ENCODE measurements around the gene OSBPL6. TPM values are rescaled to one million over a fixed set of nuclear protein-coding genes. Genes with fewer than 3 reads are reported as not detected.

OSBPL6 gene
- total and polyA plus RNA-seq, 2 experiments from 2014 or later, result 0.60 to 1.8 TPM

GRCh38 chr2:178363252-178363651 is 168.9 kb downstream of the OSBPL6 start:
- no peaks in the 10 kb centered on the region for H3K27me3 ChIP-seq
- H3K9me3 ChIP-seq (ENCODE audit: low read depth), result no peaks in the 10 kb centered on the region
- no peaks in the 10 kb centered on the region for H3K4me1 ChIP-seq (ENCODE audit: low read depth)
- H3K4me3 ChIP-seq, result no peak overlapping the region
- no peak overlapping the region for H3K27ac ChIP-seq
- DNase-seq (ENCODE audit: low read depth in 1 of 2, low spot score in 1 of 2), result peak in 1 of 2 donors; percentile 58
- TF ChIP-seq CTCF (IDR thresholded peaks at IDR 0.05; ENCODE audit: low read depth, low read length), result no peak
- no peaks in the 10 kb centered on the region for H3K36me3 ChIP-seq

GRCh38 chr2:178365116-178365515 is 170.8 kb downstream of the OSBPL6 start:
- no peak overlapping the region for H3K27ac ChIP-seq
- H3K4me3 ChIP-seq, result no peak overlapping the region
- H3K36me3 ChIP-seq, result no peaks in the 10 kb centered on the region
- H3K4me1 ChIP-seq (ENCODE audit: low read depth), result no peaks in the 10 kb centered on the region
- H3K9me3 ChIP-seq (ENCODE audit: low read depth), result no peaks in the 10 kb centered on the region
- DNase-seq (ENCODE audit: low read depth in 1 of 2, low spot score in 1 of 2), result no peak
- H3K27me3 ChIP-seq, result no peaks in the 10 kb centered on the region
- TF ChIP-seq CTCF (IDR thresholded peaks at IDR 0.05; ENCODE audit: low read depth, low read length), result no peak

- TF ChIP-seq CTCF (IDR thresholded peaks at IDR 0.05; ENCODE audit: low read depth, low read length), result no peak
- no peaks in the 10 kb centered on the region for H3K27me3 ChIP-seq
- H3K4me3 ChIP-seq, result no peak overlapping the region
- no peaks in the 10 kb centered on the region for H3K9me3 ChIP-seq (ENCODE audit: low read depth)
- no peak for DNase-seq (ENCODE audit: low read depth in 1 of 2, low spot score in 1 of 2)
- H3K27ac ChIP-seq, result no peak overlapping the region
- H3K36me3 ChIP-seq, result no peaks in the 10 kb centered on the region
- no peaks in the 10 kb centered on the region for H3K4me1 ChIP-seq (ENCODE audit: low read depth)
Observed at GRCh38 chr2:178366412-178366811, 172.1 kb downstream of the OSBPL6 start.

DNA sequence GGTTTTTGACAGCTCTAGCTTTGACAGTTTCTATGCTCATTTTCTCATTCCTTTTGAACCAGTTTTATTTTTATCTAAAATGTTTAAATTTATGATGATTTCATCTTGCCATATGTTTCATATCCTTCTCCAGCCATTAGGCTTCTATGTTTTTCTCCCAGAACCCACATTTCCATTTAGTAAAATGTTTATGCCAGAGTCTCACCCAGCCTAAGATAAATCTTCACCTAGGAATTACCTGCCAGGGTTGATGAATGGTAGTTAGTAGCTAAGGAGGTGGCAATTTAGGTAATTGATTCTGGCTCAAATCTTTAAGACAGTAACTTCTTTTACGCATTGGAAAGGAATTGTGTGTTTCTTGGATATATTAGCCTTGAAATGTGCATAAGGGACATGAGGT is 173.0 kb downstream of the OSBPL6 start:
- Histone ChIP-seq H3K4me1 (ENCODE audit: low read depth) (no peaks in the 10 kb centered on the region), H3K27ac (no peak overlapping the region), H3K9me3 (ENCODE audit: low read depth) (no peaks in the 10 kb centered on the region), H3K36me3 (no peaks in the 10 kb centered on the region), H3K27me3 (no peaks in the 10 kb centered on the region), H3K4me3 (no peak overlapping the region)
- DNase-seq (ENCODE audit: low read depth in 1 of 2, low spot score in 1 of 2), result no peak
- TF ChIP-seq CTCF (IDR thresholded peaks at IDR 0.05; ENCODE audit: low read depth, low read length), result no peak

DNA sequence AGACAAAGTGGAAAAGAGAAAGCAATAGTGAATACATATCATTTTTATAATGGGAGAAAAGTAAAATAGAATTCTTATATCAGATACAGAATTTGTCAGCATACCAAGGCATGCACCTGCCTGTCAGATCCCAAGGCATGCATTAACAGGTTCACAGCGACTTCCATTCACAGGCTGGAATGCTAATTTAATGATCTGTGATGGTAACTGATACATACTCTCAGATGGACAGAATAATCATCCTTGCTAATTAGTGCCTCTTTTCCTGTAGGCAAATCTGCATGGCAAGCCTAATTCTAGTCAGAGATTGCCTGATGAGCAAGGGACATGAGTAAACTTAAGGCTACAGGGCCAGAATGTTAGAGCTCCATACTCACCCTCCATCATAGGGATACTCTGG is 180.6 kb downstream of the OSBPL6 start:
- H3K27ac ChIP-seq, result no peak overlapping the region
- no peak overlapping the region for H3K4me3 ChIP-seq
- DNase-seq (ENCODE audit: low read depth in 1 of 2, low spot score in 1 of 2), result no peak

More for the DNA sequence above, 180.6 kb downstream of the OSBPL6 start:
- Histone ChIP-seq H3K36me3 (no peaks in the 10 kb centered on the region), H3K27me3 (no peaks in the 10 kb centered on the region), H3K4me1 (ENCODE audit: low read depth) (no peaks in the 10 kb centered on the region), H3K9me3 (ENCODE audit: low read depth) (no peaks in the 10 kb centered on the region)
- TF ChIP-seq CTCF (IDR thresholded peaks at IDR 0.05; ENCODE audit: low read depth, low read length), result no peak

All from cardiac muscle cell (in vitro differentiated cells and primary cell).